Fibroblast of gingiva (primary cell): ENCODE measurements around the gene ASCC3.
A peak's percentile ranks its signal among the peaks of the same experiment; 100 is the strongest.

Experiments used
- DNase-seq: peaks from one replicate; pipeline ENCODE4 v3.0.0-alpha.2; 2011; ENCODE audit warnings: low read depth

ASCC3 gene

GRCh38 chr6:100504786-100505737 lies 376.1 kb downstream of the ASCC3 start:
- peak; percentile 25 for DNase-seq

DNA sequence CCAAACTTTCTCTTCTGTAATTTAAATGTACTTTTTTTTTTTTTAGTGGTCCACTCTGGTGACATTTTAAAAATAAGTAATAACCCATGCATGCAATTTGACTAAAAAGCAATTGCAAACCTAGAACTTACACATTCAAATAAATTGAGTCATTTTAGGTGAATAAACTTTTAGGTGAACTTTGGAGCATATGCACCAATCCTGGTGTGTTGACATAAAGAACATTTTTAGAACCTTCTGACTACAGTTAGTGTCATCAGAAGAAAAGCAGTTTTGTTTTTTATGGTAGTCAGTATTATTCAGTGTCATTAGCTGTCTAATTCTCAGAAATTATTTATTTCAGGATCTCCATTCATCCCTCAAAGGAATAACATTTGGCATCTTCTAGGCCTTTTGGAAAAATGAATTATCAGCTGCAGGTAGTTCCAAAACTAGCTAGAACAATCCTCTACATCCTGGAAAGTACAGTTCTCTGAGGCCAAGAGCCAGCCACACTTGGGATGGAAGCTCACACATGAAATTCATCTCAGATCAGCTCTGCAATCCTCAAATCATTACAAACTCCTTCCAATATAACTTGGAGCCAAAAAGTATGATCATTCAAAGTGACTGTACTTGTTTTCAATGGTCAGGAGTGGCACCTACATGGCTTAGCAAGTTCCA lies 378.0 kb downstream of the ASCC3 start:
- DNase-seq: no peak

DNA sequence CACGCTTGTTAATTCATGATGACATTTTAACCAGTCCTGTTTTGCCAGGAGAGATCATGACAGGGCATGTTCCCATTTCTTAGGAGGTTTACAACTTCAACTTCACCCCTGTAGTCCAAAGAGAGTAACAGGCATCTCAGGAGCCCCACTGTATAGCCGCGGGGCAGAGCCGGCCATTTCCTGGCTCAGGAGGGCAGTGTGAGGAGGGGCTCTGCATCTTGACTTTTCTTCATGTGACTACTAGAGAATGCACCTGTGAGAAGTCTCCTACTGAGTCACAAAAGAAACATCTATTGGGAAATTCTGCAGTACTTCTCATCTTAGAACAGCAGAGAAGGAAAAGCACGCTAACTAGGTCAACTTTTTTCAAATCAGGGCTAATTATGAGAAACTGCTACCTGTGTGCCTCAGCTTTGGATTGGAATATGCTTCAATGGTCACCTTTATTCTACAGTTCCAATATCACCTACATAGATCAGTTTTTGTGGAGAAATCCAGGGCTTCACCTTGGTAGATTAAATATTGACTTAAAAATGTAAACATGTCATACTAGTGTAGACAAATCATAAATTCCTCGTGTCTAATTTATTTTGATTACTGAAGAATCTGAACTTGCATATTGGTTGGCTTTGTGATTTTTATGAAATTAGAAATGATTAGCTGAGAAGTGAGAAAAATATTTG lies 387.8 kb downstream of the ASCC3 start:
- no peak for DNase-seq

GRCh38 chr6:100491952-100492670 lies 389.0 kb downstream of the ASCC3 start:
- no peak for DNase-seq

DNA sequence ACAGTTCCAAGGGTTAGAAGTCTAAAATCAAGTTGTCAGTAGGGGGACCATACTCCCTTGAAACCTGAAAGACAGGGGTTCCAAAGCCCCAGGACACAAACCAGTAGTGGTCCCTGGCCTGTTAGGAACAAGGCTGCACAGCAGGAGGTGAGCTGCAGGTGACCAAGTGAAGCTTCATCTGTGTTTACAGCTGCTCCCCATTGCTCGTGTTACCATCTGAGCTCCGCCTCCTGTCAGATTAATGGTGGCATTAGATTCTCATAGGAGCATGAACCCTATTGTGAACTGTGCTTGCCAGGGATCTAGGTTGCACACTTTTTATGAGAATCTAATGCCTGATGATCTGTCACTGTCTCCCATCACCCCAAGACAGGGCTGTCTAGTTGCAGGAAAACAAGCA lies 391.1 kb downstream of the ASCC3 start:
- DNase-seq: no peak

GRCh38 chr6:100488244-100488643 lies 392.9 kb downstream of the ASCC3 start:
- no peak for DNase-seq

- DNase-seq: no peak
Measured at GRCh38 chr6:100487638-100488037, 393.5 kb downstream of the ASCC3 start.

DNA sequence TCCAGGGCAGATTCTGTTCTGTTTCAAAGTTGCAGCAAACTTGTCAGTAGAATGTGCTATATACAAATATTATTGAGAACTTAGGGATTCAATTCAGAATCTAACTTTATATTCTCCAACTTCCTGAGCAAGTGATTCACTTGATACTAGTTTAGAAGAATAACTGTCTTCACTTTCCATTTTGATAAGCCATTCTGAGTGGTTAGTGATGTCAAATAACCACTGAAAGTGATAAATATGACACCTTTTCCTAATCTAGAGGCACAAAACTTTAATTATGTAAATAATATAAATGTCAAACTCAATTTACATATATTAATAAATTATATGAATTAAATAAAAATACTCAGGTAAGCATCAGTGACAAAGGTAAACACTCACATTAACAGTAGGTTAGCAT lies 395.9 kb downstream of the ASCC3 start:
- DNase-seq: no peak

- no peak for DNase-seq
Measured at GRCh38 chr6:100484474-100484873, 396.7 kb downstream of the ASCC3 start.

GRCh38 chr6:100482698-100483097 lies 398.4 kb downstream of the ASCC3 start:
- DNase-seq: no peak

- DNase-seq: peak; percentile 42
Measured at GRCh38 chr6:100479179-100480035, 401.7 kb downstream of the ASCC3 start.

GRCh38 chr6:100475554-100476320 lies 405.4 kb downstream of the ASCC3 start:
- no peak for DNase-seq

DNA sequence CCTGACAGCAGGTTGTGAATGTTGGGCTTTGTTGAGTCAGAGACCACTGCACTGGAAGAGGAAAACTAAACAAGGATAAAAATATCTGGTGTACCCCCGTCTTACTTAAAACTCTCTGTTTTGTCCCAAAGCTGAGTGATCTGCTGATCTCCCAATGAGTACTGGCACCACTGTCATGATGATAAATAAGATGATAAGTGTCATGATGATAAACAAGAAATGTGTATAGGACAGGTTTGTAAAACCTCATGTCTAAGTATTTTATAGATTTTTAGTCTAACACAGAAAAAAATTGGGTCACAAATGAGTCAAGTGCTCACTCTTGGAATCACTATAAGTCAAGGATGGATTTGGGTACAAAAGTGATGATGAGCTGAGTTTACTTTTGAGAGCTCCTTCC lies 407.9 kb downstream of the ASCC3 start:
- DNase-seq: no peak

DNA sequence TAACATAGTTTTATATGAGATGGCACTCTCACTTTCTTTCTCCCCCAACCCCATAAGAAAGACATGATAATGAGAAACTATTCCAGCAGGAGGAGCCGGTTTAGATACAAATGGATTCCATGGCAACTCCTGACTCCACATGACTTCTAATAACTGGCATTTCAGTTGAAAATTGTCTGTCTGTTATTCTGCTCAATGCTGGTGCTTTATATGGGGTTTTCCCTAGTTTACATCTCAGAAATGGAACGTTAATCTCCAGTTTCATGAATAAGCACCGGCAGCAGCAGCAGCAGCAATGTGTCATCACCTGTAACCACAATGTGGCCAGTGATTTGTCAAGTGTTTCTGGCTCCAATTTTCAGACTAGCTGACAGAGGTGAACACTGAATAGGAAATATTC lies 408.5 kb downstream of the ASCC3 start:
- DNase-seq: no peak

- DNase-seq: no peak
Measured at GRCh38 chr6:100470422-100471120, 410.6 kb downstream of the ASCC3 start.

- DNase-seq: no peak
Measured at GRCh38 chr6:100469101-100469859, 411.8 kb downstream of the ASCC3 start.

- no peak for DNase-seq
Measured at GRCh38 chr6:100468016-100468622, 413.0 kb downstream of the ASCC3 start.
